ENCODE measurements around the gene ZBTB7C. TPM values are rescaled to one million over a fixed set of nuclear protein-coding genes. Genes with fewer than 3 reads are reported as not detected.
"Not testable (repeated sequence)": the region's sequence is repeated elsewhere in the genome, so short reads cannot be mapped to it uniquely, and the experiment has no call there.

ZBTB7C gene
- total and polyA plus RNA-seq, 4 experiments from 2014 or later, result 0.23 TPM; not detected in 3

GRCh38 chr18:48292782-48293424 is 116.3 kb downstream of the ZBTB7C start:
- Mint-ChIP-seq H3K36me3 (no peaks in the 10 kb centered on the region), H3K27me3 (no peaks in the 10 kb centered on the region), H3K9me3 (peaks cover 0 to 2% (median 0%) of the 10 kb centered on the region in 8 donors), H3K4me3 (no peak overlapping the region), H3K4me1 (no peaks in the 10 kb centered on the region), H3K27ac (no peak overlapping the region)
- ChIA-PET CTCF (ENCODE audit: partially characterized antibody) (no interaction called here), POLR2A (ENCODE audit: partially characterized antibody) (no interaction called here)
- Histone ChIP-seq H3K4me3 (ENCODE audit: low read length in 2 of 2) (no peak overlapping the region), H3K27ac (ENCODE audit: low read depth, low read length) (no peak overlapping the region), H3K9me3 (ENCODE audit: control insufficient read depth in 1 of 2, low read length in 2 of 2) (no peaks in the 10 kb centered on the region), H3K27me3 (ENCODE audit: insufficient read depth, low read length) (no peaks in the 10 kb centered on the region), H3K4me1 (ENCODE audit: insufficient read depth, low read length) (no peaks in the 10 kb centered on the region), H3K36me3 (ENCODE audit: insufficient read depth, low read length) (no peaks in the 10 kb centered on the region)
- DNase-seq, result no peak
- intact Hi-C loops (cut with micrococcal nuclease), result no loop called here

- intact Hi-C loops (cut with micrococcal nuclease), result no loop called here
- no peaks in the 10 kb centered on the region for H3K9me3 ChIP-seq (ENCODE audit: control insufficient read depth in 1 of 2, low read length in 2 of 2)
- Mint-ChIP-seq H3K27me3 (no peaks in the 10 kb centered on the region), H3K4me3 (no peak overlapping the region), H3K9me3 (peaks cover 0 to 2% (median 0%) of the 10 kb centered on the region in 8 donors), H3K36me3 (no peaks in the 10 kb centered on the region), H3K4me1 (no peaks in the 10 kb centered on the region), H3K27ac (no peak overlapping the region)
- POLR2A ChIA-PET (ENCODE audit: partially characterized antibody), result no interaction called here
- H3K4me3 ChIP-seq (ENCODE audit: low read length in 2 of 2), result no peak overlapping the region
- no peak overlapping the region for H3K27ac ChIP-seq (ENCODE audit: low read depth, low read length)
- H3K36me3 ChIP-seq (ENCODE audit: insufficient read depth, low read length), result no peaks in the 10 kb centered on the region
- CTCF ChIA-PET (ENCODE audit: partially characterized antibody), result no interaction called here
- DNase-seq, result no peak
- H3K27me3 ChIP-seq (ENCODE audit: insufficient read depth, low read length), result no peaks in the 10 kb centered on the region
- no peaks in the 10 kb centered on the region for H3K4me1 ChIP-seq (ENCODE audit: insufficient read depth, low read length)
These were observed 117.0 kb downstream of the ZBTB7C start for GRCh38 chr18:48292229-48292628.

DNA sequence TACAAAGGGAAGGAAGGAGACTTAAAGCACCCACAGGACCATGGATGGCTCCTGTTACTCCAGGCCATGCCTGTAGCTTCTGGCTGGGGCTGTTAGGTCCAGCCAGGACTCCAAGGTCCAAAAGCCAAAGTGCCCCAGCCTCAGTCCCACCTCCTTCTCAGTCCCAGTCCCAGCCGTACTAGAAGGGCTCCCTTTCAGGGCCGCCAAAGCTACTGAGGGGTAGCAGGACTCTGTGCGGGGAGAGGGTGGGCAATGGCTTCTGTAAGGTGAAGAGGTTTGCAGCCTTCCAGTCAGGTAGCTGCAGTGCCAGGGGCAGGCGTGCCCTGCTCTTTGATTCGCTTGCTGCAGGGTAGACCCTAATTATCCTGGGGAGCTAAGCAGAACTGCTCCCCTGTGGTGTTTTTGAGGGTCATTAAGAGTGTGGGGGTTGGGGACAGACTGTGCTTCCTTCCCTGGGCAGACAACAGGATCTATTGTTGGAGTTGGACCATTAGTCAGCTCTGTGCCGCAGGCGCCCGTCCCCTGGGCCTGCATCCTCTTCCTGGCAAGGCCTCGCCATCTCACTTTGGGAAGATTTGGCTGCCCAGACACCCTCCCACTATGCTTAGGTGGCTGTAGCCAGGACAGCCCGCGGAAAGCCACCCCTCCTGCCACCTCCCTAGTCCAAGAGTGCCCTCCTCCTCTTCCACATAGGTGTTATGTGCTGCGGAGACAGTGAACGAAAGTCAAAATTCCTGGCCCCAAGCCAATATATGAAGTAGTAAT is 118.8 kb downstream of the ZBTB7C start:
- intact Hi-C loops (cut with micrococcal nuclease), result no loop called here
- CTCF ChIA-PET (ENCODE audit: partially characterized antibody), result no interaction called here

GRCh38 chr18:48284743-48285142 is 124.4 kb downstream of the ZBTB7C start:
- no peaks in the 10 kb centered on the region for H3K4me1 ChIP-seq (ENCODE audit: insufficient read depth, low read length)
- CTCF ChIA-PET (ENCODE audit: partially characterized antibody), result no interaction called here
- H3K27me3 ChIP-seq (ENCODE audit: insufficient read depth, low read length), result no peaks in the 10 kb centered on the region
- no peak overlapping the region for H3K4me3 ChIP-seq (ENCODE audit: low read length in 2 of 2)
- Mint-ChIP-seq H3K36me3 (no peaks in the 10 kb centered on the region), H3K27ac (no peak overlapping the region), H3K9me3 (peaks cover 0 to 22% (median 10%) of the 10 kb centered on the region in 8 donors), H3K4me1 (no peaks in the 10 kb centered on the region), H3K4me3 (no peak overlapping the region), H3K27me3 (peaks cover 5 to 6% of the 10 kb centered on the region in 2 donors)
- DNase-seq, result no peak
- intact Hi-C loops (cut with micrococcal nuclease), result no loop called here
- no peaks in the 10 kb centered on the region for H3K9me3 ChIP-seq (ENCODE audit: control insufficient read depth in 1 of 2, low read length in 2 of 2)
- POLR2A ChIA-PET (ENCODE audit: partially characterized antibody), result no interaction called here
- H3K36me3 ChIP-seq (ENCODE audit: insufficient read depth, low read length), result no peaks in the 10 kb centered on the region
- no peak overlapping the region for H3K27ac ChIP-seq (ENCODE audit: low read depth, low read length)

More for the DNA sequence above, 118.8 kb downstream of the ZBTB7C start:
- no peak for DNase-seq
- Mint-ChIP-seq H3K36me3 (no peaks in the 10 kb centered on the region), H3K27ac (no peak overlapping the region), H3K4me3 (no peak overlapping the region), H3K4me1 (no peaks in the 10 kb centered on the region), H3K27me3 (no peaks in the 10 kb centered on the region), H3K9me3 (peaks cover 0 to 6% (median 2%) of the 10 kb centered on the region in 8 donors)
- Histone ChIP-seq H3K27ac (ENCODE audit: low read depth, low read length) (no peak overlapping the region), H3K36me3 (ENCODE audit: insufficient read depth, low read length) (no peaks in the 10 kb centered on the region), H3K9me3 (ENCODE audit: control insufficient read depth in 1 of 2, low read length in 2 of 2) (no peaks in the 10 kb centered on the region), H3K4me1 (ENCODE audit: insufficient read depth, low read length) (no peaks in the 10 kb centered on the region), H3K27me3 (ENCODE audit: insufficient read depth, low read length) (no peaks in the 10 kb centered on the region), H3K4me3 (ENCODE audit: low read length in 2 of 2) (no peak overlapping the region)
- POLR2A ChIA-PET (ENCODE audit: partially characterized antibody), result no interaction called here

DNA sequence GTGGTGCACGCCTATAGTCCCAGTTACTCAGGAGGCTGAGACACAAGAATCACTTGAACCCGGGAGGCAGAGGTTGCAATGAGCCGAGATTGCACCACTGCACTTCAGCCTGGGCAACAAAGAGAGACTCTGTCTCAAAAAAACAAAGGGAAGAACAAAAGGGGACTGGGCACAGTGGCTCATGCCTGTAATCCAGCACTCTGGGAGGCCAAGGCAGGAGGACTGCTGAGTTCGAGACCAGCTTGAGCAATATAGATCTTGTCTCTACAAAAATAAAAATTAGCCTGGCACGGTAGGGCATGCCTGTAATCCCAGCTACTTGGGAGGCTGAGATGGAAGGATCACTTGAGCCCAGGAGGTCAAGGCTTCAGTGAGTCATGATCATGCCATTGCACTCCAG is 125.2 kb downstream of the ZBTB7C start:
- H3K4me1 Mint-ChIP-seq; H3K36me3 Mint-ChIP-seq; CTCF ChIA-PET (ENCODE audit: partially characterized antibody); DNase-seq; H3K36me3 ChIP-seq (ENCODE audit: insufficient read depth, low read length); intact Hi-C loops (cut with micrococcal nuclease); H3K27ac Mint-ChIP-seq; H3K27ac ChIP-seq (ENCODE audit: low read depth, low read length); H3K9me3 ChIP-seq (ENCODE audit: control insufficient read depth in 1 of 2, low read length in 2 of 2); H3K27me3 ChIP-seq (ENCODE audit: insufficient read depth, low read length); POLR2A ChIA-PET (ENCODE audit: partially characterized antibody); H3K4me3 Mint-ChIP-seq; H3K4me1 ChIP-seq (ENCODE audit: insufficient read depth, low read length); H3K27me3 Mint-ChIP-seq; H3K4me3 ChIP-seq (ENCODE audit: low read length in 2 of 2): not testable (repeated sequence)
- H3K9me3 Mint-ChIP-seq, result peaks cover 0 to 22% (median 10%) of the 10 kb centered on the region in 8 donors

DNA sequence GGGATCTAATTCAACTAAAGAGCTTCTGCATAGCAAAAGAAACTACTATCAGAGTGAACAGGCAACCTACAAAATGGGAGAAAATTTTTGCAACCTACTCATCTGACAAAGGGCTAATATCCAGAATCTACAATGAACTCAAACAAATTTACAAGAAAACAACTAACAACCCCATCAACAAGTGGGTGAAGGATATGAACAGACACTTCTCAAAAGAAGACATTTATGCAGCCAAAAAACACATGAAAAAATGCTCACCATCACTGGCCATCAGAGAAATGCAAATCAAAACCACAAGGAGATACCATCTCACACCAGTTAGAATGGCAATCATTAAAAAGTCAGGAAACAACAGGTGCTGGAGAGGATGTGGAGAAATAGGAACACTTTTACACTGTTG is 127.7 kb downstream of the ZBTB7C start:
- H3K27ac Mint-ChIP-seq; DNase-seq; H3K4me3 Mint-ChIP-seq; H3K4me3 ChIP-seq (ENCODE audit: low read length in 2 of 2); CTCF ChIA-PET (ENCODE audit: partially characterized antibody); H3K27ac ChIP-seq (ENCODE audit: low read depth, low read length); H3K36me3 Mint-ChIP-seq; H3K36me3 ChIP-seq (ENCODE audit: insufficient read depth, low read length); H3K4me1 Mint-ChIP-seq; H3K4me1 ChIP-seq (ENCODE audit: insufficient read depth, low read length); H3K27me3 ChIP-seq (ENCODE audit: insufficient read depth, low read length); H3K9me3 ChIP-seq (ENCODE audit: control insufficient read depth in 1 of 2, low read length in 2 of 2); H3K27me3 Mint-ChIP-seq; intact Hi-C loops (cut with micrococcal nuclease); POLR2A ChIA-PET (ENCODE audit: partially characterized antibody): not testable (repeated sequence)
- H3K9me3 Mint-ChIP-seq, result peaks cover 0 to 22% (median 14%) of the 10 kb centered on the region in 8 donors

- no peak for DNase-seq
- POLR2A ChIA-PET (ENCODE audit: partially characterized antibody), result no interaction called here
These were observed 129.9 kb downstream of the ZBTB7C start for GRCh38 chr18:48279312-48279711.

More at GRCh38 chr18:48279312-48279711, 129.9 kb downstream of the ZBTB7C start:
- Mint-ChIP-seq H3K4me1 (no peaks in the 10 kb centered on the region), H3K27me3 (peaks cover 0 to 9% of the 10 kb centered on the region in 2 donors), H3K4me3 (no peak overlapping the region), H3K27ac (no peak overlapping the region), H3K36me3 (no peaks in the 10 kb centered on the region), H3K9me3 (peaks cover 0 to 10% (median 5%) of the 10 kb centered on the region in 8 donors)
- H3K9me3 ChIP-seq (ENCODE audit: control insufficient read depth in 1 of 2, low read length in 2 of 2), result no peaks in the 10 kb centered on the region
- no peak overlapping the region for H3K4me3 ChIP-seq (ENCODE audit: low read length in 2 of 2)
- no peak overlapping the region for H3K27ac ChIP-seq (ENCODE audit: low read depth, low read length)
- CTCF ChIA-PET (ENCODE audit: partially characterized antibody), result no interaction called here
- intact Hi-C loops (cut with micrococcal nuclease), result no loop called here
- H3K36me3 ChIP-seq (ENCODE audit: insufficient read depth, low read length), result no peaks in the 10 kb centered on the region
- H3K4me1 ChIP-seq (ENCODE audit: insufficient read depth, low read length), result no peaks in the 10 kb centered on the region
- H3K27me3 ChIP-seq (ENCODE audit: insufficient read depth, low read length), result no peaks in the 10 kb centered on the region

Data from CD4-positive, alpha-beta memory T cell (primary cell).